Activated CD4-positive, alpha-beta T cell treated with anti-CD3 and anti-CD28 coated beads, Interleukin-2, amount 10 ng/mL, durations not matched to agents 24 days and 14 days (primary cell): Measurements from ENCODE around the gene MACROH2A1. TPM values are rescaled to one million over a fixed set of nuclear protein-coding genes. Genes with fewer than 3 reads are reported as not detected.

Source experiments
- DNase-seq: peaks from one replicate; pipeline ENCODE4 v3.0.0; 2022
- H3K27ac Mint-ChIP-seq: one replicate; pipeline ENCODE4 v1.8.0; 2022; ENCODE audit warnings: mild to moderate bottlenecking, mixed read lengths
- H3K27me3 Mint-ChIP-seq: one replicate; pipeline ENCODE4 v1.8.0; 2022; ENCODE audit warnings: mixed read lengths
- H3K36me3 Mint-ChIP-seq: one replicate; pipeline ENCODE4 v1.8.0; 2022; ENCODE audit warnings: low read depth, mild to moderate bottlenecking, mixed read lengths
- H3K4me1 Mint-ChIP-seq: one replicate; pipeline ENCODE4 v1.8.0; 2021; ENCODE audit warnings: mixed read lengths
- H3K4me3 Mint-ChIP-seq: one replicate; pipeline ENCODE4 v1.8.0; 2022; ENCODE audit warnings: mild to moderate bottlenecking, moderate library complexity, mixed read lengths
- H3K9me3 Mint-ChIP-seq: one replicate; pipeline ENCODE4 v1.8.0; 2021; ENCODE audit warnings: mixed read lengths
- intact Hi-C: fragments of 100-400 bp; cut with micrococcal nuclease; formaldehyde crosslinking; loops from one replicate; pipeline ENCODE4 v1.15.1; 2023
- total RNA-seq: library from RNA; stranded (reverse); gene quantifications from 2 replicates; pipeline ENCODE4 v1.2.3, GENCODE V29; 2022

MACROH2A1 gene
- 282 and 289 TPM in 2 replicates for total RNA-seq

DNA sequence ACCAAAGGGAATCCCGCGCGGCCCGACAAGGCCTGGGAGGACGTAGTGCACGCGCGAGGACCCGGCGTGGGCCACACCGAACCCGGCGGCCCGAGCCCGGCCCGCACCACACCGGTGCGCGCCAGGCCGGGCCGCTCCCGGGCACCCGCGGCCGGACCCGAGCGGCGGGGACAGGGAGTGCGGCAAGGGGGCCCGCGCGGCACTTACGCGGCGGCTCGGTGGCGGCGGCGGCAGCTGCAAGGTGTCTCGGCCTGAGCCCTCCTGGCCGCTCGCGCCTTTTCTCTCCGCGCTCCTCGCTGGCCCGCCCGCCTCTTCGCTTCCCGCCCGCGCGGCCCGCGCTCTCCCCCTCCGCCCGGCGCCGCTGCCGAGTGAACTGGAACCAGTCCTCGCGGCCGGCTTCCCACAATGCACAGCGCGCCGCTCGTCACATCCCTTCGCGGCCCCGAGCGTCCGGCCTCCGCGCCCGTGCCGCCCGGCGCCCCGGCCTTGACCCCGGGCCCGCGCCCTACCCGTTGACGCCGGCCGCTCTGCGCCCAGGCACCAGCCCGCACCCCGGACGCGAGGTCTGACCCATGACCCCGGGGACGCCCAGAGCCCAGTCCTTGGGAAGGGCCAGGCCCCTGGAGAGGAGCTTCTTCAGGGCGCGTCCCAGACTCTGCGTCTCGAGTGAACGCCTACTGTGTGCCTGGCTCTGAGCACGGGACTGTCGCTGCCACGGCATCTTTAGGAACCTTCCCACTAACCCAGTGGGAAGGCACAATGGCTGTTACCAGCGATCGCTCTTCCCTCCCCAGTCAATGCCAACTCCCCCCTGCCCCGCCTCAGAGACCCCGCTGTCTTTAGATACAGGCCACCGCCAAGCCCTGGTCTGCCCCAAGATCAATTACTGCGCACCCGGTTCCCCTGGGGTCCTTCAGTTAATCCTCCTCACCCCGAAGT, at the start of gene MACROH2A1:
TSS of gene MACROH2A1 (minus strand) at position 377 of the 939 bp plus-strand sequence. CDS start 10,138 bp downstream, outside the sequence.
- H3K36me3 Mint-ChIP-seq: peaks cover 21% of the 10 kb centered on the region
- peak; percentile 96 for DNase-seq
- no peaks in the 10 kb centered on the region for H3K9me3 Mint-ChIP-seq
- H3K4me1 Mint-ChIP-seq: peaks cover 43% of the 10 kb centered on the region
- intact Hi-C loops: loop anchor here (1.0 to 5.0 kb wide), 2 partner anchors 22 to 37 kb away; no protein-coding TSS in a partner anchor
- peak within 1 kb of the TSS; percentile 90 for H3K4me3 Mint-ChIP-seq
- no peaks in the 10 kb centered on the region for H3K27me3 Mint-ChIP-seq
- peak within 1 kb of the TSS; percentile 91 for H3K27ac Mint-ChIP-seq

DNA sequence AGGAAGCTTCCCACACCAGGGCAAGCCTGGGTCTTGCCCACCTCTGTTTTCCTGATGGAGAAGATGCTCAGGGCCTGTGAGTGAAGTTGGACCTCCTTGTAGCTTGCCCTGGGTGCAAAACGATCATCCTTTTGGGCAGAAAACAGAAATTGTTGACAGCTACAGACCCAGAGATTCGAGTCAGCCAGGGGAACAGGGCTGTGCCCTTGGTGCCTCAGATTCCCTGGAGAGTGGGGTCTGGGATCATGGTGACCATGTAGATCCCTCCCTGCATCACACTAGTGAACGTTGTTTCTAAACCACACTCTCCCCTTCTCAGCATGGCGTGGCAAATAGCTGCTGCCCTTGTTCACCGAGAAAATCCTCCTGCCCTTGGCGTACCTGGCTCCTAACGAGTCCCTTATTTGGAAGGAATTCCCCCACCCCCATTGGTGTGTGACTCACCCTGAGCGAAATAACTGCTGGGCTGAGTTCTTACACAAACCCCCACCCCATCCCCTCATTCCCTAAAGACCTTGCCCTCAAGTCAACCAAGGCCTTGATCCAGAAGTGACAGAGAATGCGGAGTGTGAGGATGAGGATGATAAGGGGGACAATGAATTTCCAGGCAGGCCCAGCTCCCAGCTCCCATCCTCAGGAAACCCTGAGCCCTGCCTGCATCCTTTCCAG, 49.2 kb upstream of the MACROH2A1 start:
- H3K4me3 Mint-ChIP-seq: no peak overlapping the region
- no peaks in the 10 kb centered on the region for H3K9me3 Mint-ChIP-seq
- peaks cover 5% of the 10 kb centered on the region for H3K27me3 Mint-ChIP-seq
- DNase-seq: no peak
- no peak overlapping the region for H3K27ac Mint-ChIP-seq
- H3K36me3 Mint-ChIP-seq: no peaks in the 10 kb centered on the region
- intact Hi-C loops: no loop called here
- H3K4me1 Mint-ChIP-seq: no peaks in the 10 kb centered on the region

DNA sequence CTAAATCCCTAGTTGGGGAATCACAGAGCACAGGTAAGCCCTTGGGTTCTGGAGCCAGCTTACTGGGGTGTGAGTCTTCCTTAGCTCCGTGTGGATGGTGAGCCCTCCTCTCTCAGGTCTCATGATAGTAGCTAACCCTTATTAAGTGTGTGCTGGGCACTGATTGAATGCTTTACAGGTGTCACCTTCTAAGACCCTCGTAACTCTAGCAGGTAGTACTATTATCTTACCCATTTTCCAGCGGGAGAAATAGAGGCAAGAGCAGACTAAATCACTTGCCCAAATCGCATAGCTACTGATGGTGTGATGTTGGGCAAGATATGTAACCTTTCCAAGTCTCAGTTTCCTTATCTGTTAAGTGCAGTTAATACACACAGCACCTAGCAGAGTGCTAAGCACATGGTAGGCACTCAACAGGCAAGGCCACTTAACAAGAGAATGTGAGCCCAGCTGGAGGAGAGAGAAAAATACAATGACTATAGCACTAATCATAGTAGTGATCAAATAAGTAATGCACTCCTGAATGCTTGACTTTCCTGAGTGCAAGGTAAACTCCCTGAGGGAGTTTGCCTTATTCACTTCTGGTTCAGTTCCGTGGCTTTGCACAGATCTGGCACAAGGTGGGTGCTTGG, 48.4 kb upstream of the MACROH2A1 start, which contains the start of gene DCANP1:
TSS of gene DCANP1 (minus strand) at position 51 of the 632 bp plus-strand sequence. CDS start 240 bp downstream, outside the sequence.
- intact Hi-C loops: no loop called here
- H3K4me1 Mint-ChIP-seq: no peaks in the 10 kb centered on the region
- no peaks in the 10 kb centered on the region for H3K9me3 Mint-ChIP-seq
- no peaks in the 10 kb centered on the region for H3K36me3 Mint-ChIP-seq
- H3K4me3 Mint-ChIP-seq: no peak within 1 kb of the TSS
- DNase-seq: no peak
- peaks cover 2% of the 10 kb centered on the region for H3K27me3 Mint-ChIP-seq
- H3K27ac Mint-ChIP-seq: no peak within 1 kb of the TSS

DNA sequence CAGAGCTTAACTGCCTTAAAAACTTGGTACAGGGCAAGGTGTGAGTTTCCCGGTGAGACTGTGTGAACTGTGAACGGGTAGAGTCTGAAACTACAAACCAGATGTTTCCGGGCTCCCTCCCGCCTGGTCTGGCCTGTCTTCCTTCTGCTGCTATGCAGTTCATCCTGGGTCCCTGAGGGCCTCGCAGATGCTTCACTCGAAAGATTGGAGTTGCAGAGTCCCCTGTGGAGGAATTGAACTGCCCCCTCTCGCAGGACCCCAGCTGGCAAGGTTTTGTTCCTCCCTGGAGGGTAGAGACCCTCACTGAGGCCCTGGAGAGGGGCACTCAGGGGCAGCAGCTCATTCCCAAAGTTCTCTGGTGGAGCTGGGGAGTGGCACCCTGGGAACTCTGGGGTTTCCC, 47.6 kb upstream of the MACROH2A1 start:
- Mint-ChIP-seq H3K36me3 (no peaks in the 10 kb centered on the region), H3K27me3 (peaks cover 2% of the 10 kb centered on the region), H3K27ac (no peak overlapping the region), H3K4me1 (no peaks in the 10 kb centered on the region), H3K9me3 (no peaks in the 10 kb centered on the region), H3K4me3 (no peak overlapping the region)
- DNase-seq: no peak
- intact Hi-C loops: no loop called here

DNA sequence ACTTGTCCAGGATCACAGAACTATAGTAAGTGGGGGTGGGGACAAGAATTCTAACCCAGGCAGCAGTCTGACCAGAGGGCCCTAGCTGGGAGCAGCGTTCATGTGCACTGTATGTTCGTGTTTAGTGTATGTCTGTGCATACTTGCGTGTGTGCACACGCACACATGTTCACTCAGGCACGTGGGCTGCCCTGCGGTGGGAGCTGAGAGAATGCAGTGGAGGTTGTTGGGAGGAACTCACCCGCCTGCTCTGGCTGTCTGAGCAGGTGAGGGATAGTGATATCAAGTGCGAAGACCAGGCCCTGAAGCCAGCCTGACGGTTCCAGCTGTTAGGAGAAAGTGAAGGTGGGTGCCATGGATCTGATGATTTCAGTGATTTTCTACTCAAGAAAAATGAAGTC, 47.2 kb upstream of the MACROH2A1 start:
- Mint-ChIP-seq H3K9me3 (no peaks in the 10 kb centered on the region), H3K36me3 (no peaks in the 10 kb centered on the region), H3K4me3 (no peak overlapping the region), H3K27ac (no peak overlapping the region), H3K4me1 (no peaks in the 10 kb centered on the region), H3K27me3 (peaks cover 4% of the 10 kb centered on the region)
- intact Hi-C loops: no loop called here
- no peak for DNase-seq

DNA sequence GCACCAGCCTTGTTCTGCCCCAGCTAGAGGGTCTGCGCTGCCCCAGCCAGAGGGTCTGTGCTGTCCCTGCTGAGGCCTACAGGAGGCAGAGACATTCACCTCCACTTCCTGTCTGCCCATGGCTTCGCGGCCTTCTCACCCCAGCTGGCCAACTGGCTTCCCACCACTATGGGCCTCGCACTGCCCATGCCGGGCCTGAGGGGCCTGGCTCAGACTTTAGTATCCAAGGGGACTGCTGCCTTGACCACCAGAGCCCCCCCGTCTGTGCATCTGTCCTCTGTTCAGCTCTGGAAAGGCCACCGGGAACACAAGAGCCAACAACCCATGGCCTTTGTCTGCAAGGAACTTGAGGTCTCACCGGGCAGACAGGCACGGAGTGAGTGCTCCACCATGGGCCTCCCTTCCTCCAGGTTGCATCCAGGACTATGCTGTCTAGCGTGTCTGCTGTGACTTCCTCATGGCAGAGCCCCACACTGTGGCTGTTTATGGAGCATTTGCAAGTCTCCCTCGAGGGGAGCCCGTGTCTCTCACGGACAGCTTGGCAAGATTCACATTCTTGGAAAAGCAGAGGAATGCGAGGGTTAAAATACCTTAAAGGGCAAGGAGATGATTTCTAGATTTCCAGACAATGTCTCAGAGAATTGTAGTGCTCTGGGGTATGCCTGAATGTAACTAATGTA, 46.4 kb upstream of the MACROH2A1 start:
- Mint-ChIP-seq H3K36me3 (no peaks in the 10 kb centered on the region), H3K4me1 (no peaks in the 10 kb centered on the region), H3K27me3 (peaks cover 5% of the 10 kb centered on the region), H3K9me3 (no peaks in the 10 kb centered on the region), H3K27ac (no peak overlapping the region), H3K4me3 (no peak overlapping the region)
- intact Hi-C loops: no loop called here
- no peak for DNase-seq

DNA sequence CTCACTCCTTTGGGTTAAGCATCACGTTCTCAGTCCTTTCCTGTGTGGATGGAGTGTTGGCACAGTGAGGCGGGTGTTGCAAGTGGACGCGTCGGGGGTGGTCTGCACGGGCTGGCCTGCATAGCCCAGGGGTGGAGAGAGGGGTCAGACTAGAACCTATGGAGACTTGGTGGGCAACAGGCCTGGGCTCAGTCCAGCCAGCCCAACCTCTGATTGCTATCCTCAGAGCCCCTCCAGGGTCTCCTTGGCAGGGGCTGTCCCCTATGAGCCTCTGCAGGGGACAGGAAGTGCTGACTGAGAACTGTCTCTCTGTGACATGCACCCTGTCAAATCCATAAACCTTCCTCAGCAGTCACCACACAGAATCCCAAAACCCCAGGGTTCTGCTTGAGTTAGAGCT, 45.9 kb upstream of the MACROH2A1 start:
- peaks cover 5% of the 10 kb centered on the region for H3K27me3 Mint-ChIP-seq
- no peak overlapping the region for H3K27ac Mint-ChIP-seq
- H3K4me3 Mint-ChIP-seq: no peak overlapping the region
- DNase-seq: no peak
- intact Hi-C loops: no loop called here
- no peaks in the 10 kb centered on the region for H3K9me3 Mint-ChIP-seq
- no peaks in the 10 kb centered on the region for H3K36me3 Mint-ChIP-seq
- H3K4me1 Mint-ChIP-seq: no peaks in the 10 kb centered on the region

DNA sequence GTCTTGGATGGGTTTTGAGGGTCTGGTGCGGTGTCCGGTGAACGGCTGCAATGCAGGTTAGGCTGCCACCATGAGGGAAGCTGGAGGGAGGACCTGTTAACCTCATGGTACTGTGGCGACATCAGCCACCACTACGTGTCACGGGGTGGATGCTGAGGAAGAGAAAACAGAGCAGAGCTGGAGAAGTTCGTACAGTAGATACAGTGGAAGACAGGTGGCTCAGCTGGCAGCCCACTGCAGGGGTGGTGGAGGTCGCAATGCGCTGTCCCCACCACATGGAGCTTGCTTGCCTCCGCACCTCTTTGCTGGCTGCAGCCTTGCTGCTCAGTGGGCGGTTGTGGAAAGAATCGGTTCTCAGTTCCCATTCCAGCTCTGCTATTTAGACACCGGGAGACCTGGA, 45.3 kb upstream of the MACROH2A1 start:
- H3K27me3 Mint-ChIP-seq: peaks cover 5% of the 10 kb centered on the region
- intact Hi-C loops: no loop called here

DNA sequence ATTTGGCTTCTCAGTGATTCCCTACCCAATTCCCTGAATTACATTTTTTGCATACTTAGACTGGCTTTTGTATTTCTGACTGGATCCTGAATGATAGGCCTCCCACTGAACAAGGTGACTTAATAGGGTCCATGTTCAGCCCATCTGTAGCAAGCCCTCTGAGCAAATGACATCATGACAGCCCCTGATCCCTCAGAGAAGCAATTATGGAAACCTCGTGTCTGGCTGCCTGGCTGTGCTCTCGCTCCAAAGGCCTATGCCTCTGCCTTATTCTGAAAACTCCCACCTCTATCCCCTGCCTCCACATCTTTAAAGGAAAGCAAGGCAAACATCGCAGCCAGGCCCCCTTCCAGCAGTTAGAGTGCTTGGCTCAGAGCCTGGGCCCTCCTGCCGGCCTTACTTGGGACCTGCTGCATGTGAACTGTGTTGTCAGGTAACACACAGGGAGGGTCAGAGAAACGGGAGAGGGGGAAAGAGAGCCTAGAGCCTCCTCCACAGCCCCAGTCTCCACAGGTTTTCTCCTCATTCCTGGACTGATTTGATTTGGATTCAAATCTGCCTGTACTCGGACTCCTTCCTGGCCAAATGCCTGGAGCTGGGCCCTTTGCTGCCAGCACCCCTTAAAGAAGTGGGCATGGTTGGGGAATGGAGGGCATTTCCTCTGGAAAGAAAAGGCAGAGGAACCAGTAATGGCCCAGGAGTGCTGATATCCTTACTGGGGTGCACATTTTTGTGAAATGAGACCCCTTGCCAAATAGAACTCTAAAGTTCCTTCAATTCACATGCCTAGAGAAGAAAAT, 44.3 kb upstream of the MACROH2A1 start:
- Mint-ChIP-seq H3K36me3 (no peaks in the 10 kb centered on the region), H3K27ac (no peak overlapping the region), H3K4me1 (no peaks in the 10 kb centered on the region), H3K27me3 (peaks cover 5% of the 10 kb centered on the region), H3K9me3 (no peaks in the 10 kb centered on the region), H3K4me3 (no peak overlapping the region)
- no peak for DNase-seq
- intact Hi-C loops: no loop called here

More for the DNA sequence above, 45.3 kb upstream of the MACROH2A1 start:
- DNase-seq: no peak
- no peaks in the 10 kb centered on the region for H3K36me3 Mint-ChIP-seq
- H3K9me3 Mint-ChIP-seq: no peaks in the 10 kb centered on the region
- no peaks in the 10 kb centered on the region for H3K4me1 Mint-ChIP-seq
- H3K4me3 Mint-ChIP-seq: no peak overlapping the region
- H3K27ac Mint-ChIP-seq: no peak overlapping the region

DNA sequence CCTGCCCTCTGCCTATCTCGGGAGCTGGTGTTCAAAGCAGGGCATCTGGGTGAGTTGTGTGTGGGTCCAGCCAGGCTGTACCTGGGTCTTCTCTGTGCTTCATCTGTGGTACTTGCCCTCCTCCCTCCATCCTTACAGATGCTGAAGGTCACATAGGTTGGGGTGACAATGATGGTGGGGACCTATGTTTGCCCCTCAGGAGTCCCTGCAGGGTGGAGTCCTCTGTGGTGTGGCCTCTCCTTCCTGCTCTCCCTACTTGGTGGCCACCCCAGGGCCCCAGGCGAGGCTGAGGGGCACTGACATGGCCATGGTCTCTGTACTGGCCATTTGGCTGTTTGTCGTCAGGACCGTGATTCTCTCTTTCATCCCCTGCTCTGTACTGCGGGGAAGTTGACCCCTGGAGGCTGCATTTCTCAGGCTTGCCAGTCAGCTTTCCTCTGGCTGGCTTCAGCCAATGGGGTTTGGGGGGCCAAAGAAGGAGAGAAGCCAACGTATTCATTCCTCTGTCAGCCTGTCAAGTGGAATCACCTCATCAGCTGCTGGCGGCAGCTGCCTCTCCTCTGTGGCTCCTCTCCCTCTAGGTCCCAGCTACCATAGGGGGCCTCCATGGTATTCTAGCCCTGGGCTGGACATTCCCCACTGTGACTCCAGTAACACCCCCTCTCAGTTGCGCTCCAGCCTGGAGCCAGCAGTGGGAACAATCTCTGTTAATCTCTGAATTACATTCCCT, 43.6 kb upstream of the MACROH2A1 start:
- H3K36me3 Mint-ChIP-seq: no peaks in the 10 kb centered on the region
- peaks cover 7% of the 10 kb centered on the region for H3K27me3 Mint-ChIP-seq
- H3K4me3 Mint-ChIP-seq: no peak overlapping the region
- DNase-seq: no peak
- no peak overlapping the region for H3K27ac Mint-ChIP-seq
- no peaks in the 10 kb centered on the region for H3K9me3 Mint-ChIP-seq
- H3K4me1 Mint-ChIP-seq: no peaks in the 10 kb centered on the region
- intact Hi-C loops: no loop called here

DNA sequence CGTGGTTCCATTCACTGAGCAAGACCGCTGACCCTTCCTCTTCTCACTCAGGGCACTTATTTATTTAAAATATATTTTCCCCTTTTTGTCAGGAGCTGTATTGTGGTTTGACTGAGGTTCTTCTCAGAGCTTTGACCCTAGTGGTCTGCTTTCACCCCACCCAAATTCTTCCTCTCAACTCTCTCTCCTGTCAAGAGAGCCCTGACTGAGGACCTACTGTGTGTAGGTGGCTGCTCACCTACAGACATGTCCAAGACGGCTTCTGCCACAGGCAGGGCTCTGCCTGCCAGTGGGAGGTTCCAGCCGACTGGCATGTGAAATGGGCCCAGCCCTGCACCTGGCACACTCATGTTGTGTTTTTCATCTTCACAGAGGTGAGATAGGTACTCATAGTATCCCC, 42.9 kb upstream of the MACROH2A1 start:
- Mint-ChIP-seq H3K27me3 (peaks cover 9% of the 10 kb centered on the region), H3K4me3 (no peak overlapping the region), H3K4me1 (no peaks in the 10 kb centered on the region), H3K36me3 (no peaks in the 10 kb centered on the region), H3K9me3 (no peaks in the 10 kb centered on the region), H3K27ac (no peak overlapping the region)
- intact Hi-C loops: no loop called here
- DNase-seq: no peak

DNA sequence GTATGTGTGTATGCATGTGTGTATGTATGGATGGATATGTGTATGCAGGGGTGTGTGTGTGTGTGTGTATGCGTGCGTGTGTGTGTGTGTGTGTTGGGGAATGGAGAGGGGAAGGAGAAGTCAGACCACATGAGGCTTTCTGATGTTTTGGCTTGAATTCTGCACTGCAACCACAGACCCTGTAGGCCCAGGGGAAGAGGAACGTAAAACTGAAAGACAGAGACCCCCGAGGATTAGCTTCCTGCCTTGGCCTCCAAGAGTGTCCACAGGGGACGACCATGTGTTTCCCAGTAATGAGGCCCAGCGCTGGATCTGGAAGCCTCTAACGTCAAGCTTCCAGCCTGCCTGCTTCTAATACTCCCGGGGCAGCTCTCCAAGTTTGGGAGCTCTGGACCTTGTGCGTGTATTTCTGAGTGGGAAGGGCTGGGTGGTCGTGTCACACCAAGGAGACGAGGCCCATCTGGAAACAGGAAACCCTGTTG, 42.4 kb upstream of the MACROH2A1 start:
- H3K4me1 Mint-ChIP-seq: no peaks in the 10 kb centered on the region
- no peak for DNase-seq
- intact Hi-C loops: no loop called here

More for the DNA sequence above, 42.4 kb upstream of the MACROH2A1 start:
- Mint-ChIP-seq H3K27me3 (peaks cover 11% of the 10 kb centered on the region), H3K4me3 (no peak overlapping the region), H3K27ac (no peak overlapping the region), H3K9me3 (no peaks in the 10 kb centered on the region), H3K36me3 (no peaks in the 10 kb centered on the region)
